ENCODE measurements around the gene SLAIN2. TPM values are rescaled to one million over a fixed set of nuclear protein-coding genes. Genes with fewer than 3 reads are reported as not detected.
A peak's percentile ranks its signal among the peaks of the same experiment; 100 is the strongest.
"Not testable (repeated sequence)": the region's sequence is repeated elsewhere in the genome, so short reads cannot be mapped to it uniquely, and the experiment has no call there.

SLAIN2 gene
- total RNA-seq (82.9 TPM), polyA plus RNA-seq (10 to 100 TPM; 23.9 to 28.4 (median 26.0) TPM)

GRCh38 chr4:48340965-48341775 lies at the start of gene SLAIN2:
Gene SLAIN2 (plus strand): TSS chr4:48341529. CDS start chr4:48341740, 211 bp downstream.
- no peaks in the 10 kb centered on the region for H3K9me3 ChIP-seq (ENCODE audit: control insufficient read depth in 2 of 2, low read length in 2 of 2)
- peak within 1 kb of the TSS; percentile 90 for H3K4me3 ChIP-seq (ENCODE audit: low read depth, low read length)
- Mint-ChIP-seq H3K4me1 (peaks cover 17 to 56% (median 40%) of the 10 kb centered on the region in 4 donors), H3K27me3 (no peaks in the 10 kb centered on the region), H3K9me3 (no peaks in the 10 kb centered on the region), H3K27ac (peak within 1 kb of the TSS; percentile 79 to 99 (median 98)), H3K4me3 (peak within 1 kb of the TSS; percentile 96 to 100 (median 99)), H3K36me3 (no peaks in the 10 kb centered on the region)
- H3K4me1 ChIP-seq (ENCODE audit: control insufficient read depth, insufficient read depth, low read length, poor library complexity, severe bottlenecking) = peaks cover 41% of the 10 kb centered on the region
- peak; percentile 85 to 89 for ATAC-seq (ENCODE audit: low read depth in 2 of 2)
- peak; percentile 94 to 98 (median 95) for DNase-seq
- no peaks in the 10 kb centered on the region for H3K36me3 ChIP-seq (ENCODE audit: control insufficient read depth, insufficient read depth, low read length)
- peak within 1 kb of the TSS; percentile 93 for H3K27ac ChIP-seq (ENCODE audit: insufficient read depth, low read length, poor library complexity, severe bottlenecking)
- H3K27me3 ChIP-seq (ENCODE audit: control insufficient read depth, insufficient read depth, low read length) = no peaks in the 10 kb centered on the region

GRCh38 chr4:48292218-48292790 lies 49.0 kb upstream of the SLAIN2 start:
- not testable (repeated sequence) for H3K9me3 ChIP-seq (ENCODE audit: control insufficient read depth in 2 of 2, low read length in 2 of 2); H3K36me3 Mint-ChIP-seq; H3K27ac Mint-ChIP-seq; H3K4me3 ChIP-seq (ENCODE audit: low read depth, low read length); H3K4me3 Mint-ChIP-seq; H3K9me3 Mint-ChIP-seq; H3K27me3 ChIP-seq (ENCODE audit: control insufficient read depth, insufficient read depth, low read length); H3K4me1 ChIP-seq (ENCODE audit: control insufficient read depth, insufficient read depth, low read length, poor library complexity, severe bottlenecking); H3K27ac ChIP-seq (ENCODE audit: insufficient read depth, low read length, poor library complexity, severe bottlenecking); ATAC-seq (ENCODE audit: low read depth in 2 of 2); H3K27me3 Mint-ChIP-seq; H3K36me3 ChIP-seq (ENCODE audit: control insufficient read depth, insufficient read depth, low read length); DNase-seq
- H3K4me1 Mint-ChIP-seq = peaks cover 2 to 11% (median 9%) of the 10 kb centered on the region in 4 donors

DNA sequence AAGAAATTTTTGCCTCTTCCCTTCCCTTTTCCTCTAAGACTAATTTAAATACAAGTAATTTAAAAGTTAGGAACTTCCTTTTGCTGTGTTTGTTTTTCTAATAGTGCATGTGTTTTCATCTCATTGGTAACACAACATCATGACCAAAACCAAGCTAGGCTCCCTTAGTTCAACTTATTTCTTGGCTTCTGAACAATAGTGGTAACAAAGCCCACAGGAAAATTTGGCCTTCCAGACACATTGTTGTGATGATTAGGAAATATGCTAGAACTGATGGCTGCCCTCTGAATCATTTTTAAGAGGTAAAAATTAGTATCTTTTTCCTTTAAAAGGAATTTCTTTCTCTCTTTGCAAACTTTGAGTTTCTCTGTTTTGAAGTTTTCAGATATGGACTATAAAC lies 46.2 kb upstream of the SLAIN2 start:
- Histone ChIP-seq H3K27ac (ENCODE audit: insufficient read depth, low read length, poor library complexity, severe bottlenecking) (no peak overlapping the region), H3K4me3 (ENCODE audit: low read depth, low read length) (no peak overlapping the region), H3K36me3 (ENCODE audit: control insufficient read depth, insufficient read depth, low read length) (no peaks in the 10 kb centered on the region), H3K9me3 (ENCODE audit: control insufficient read depth in 2 of 2, low read length in 2 of 2) (no peaks in the 10 kb centered on the region), H3K4me1 (ENCODE audit: control insufficient read depth, insufficient read depth, low read length, poor library complexity, severe bottlenecking) (no peaks in the 10 kb centered on the region), H3K27me3 (ENCODE audit: control insufficient read depth, insufficient read depth, low read length) (no peaks in the 10 kb centered on the region)
- DNase-seq (no peak), ATAC-seq (ENCODE audit: low read depth in 2 of 2) (no peak)
- no peak overlapping the region for H3K4me3 Mint-ChIP-seq
- peaks cover 0 to 2% (median 0%) of the 10 kb centered on the region in 7 donors for H3K9me3 Mint-ChIP-seq
- H3K27ac Mint-ChIP-seq = peak overlapping the region in 1 of 3 donors; percentile 15
- H3K27me3 Mint-ChIP-seq = no peaks in the 10 kb centered on the region
- peaks cover 2 to 11% (median 9%) of the 10 kb centered on the region in 4 donors for H3K4me1 Mint-ChIP-seq
- no peaks in the 10 kb centered on the region for H3K36me3 Mint-ChIP-seq

- ATAC-seq (ENCODE audit: low read depth in 2 of 2) = no peak
- peaks cover 2 to 11% (median 9%) of the 10 kb centered on the region in 4 donors for H3K4me1 Mint-ChIP-seq
- peaks cover 2% of the 10 kb centered on the region for H3K27me3 ChIP-seq (ENCODE audit: control insufficient read depth, insufficient read depth, low read length)
- no peaks in the 10 kb centered on the region for H3K36me3 Mint-ChIP-seq
- H3K4me3 ChIP-seq (ENCODE audit: low read depth, low read length) = peak overlapping the region; percentile 39
- peak in 1 of 3 donors; percentile 56 for DNase-seq
- peak overlapping the region in 1 of 3 donors; percentile 50 for H3K27ac Mint-ChIP-seq
- peak overlapping the region in 2 of 4 donors; percentile 0 to 34 for H3K4me3 Mint-ChIP-seq
- H3K27ac ChIP-seq (ENCODE audit: insufficient read depth, low read length, poor library complexity, severe bottlenecking) = no peak overlapping the region
- H3K4me1 ChIP-seq (ENCODE audit: control insufficient read depth, insufficient read depth, low read length, poor library complexity, severe bottlenecking) = no peaks in the 10 kb centered on the region
- H3K36me3 ChIP-seq (ENCODE audit: control insufficient read depth, insufficient read depth, low read length) = no peaks in the 10 kb centered on the region
- no peaks in the 10 kb centered on the region for H3K9me3 ChIP-seq (ENCODE audit: control insufficient read depth in 2 of 2, low read length in 2 of 2)
- H3K9me3 Mint-ChIP-seq = peaks cover 0 to 2% (median 0%) of the 10 kb centered on the region in 7 donors
- no peaks in the 10 kb centered on the region for H3K27me3 Mint-ChIP-seq
Measured at GRCh38 chr4:48296365-48296764, 45.0 kb upstream of the SLAIN2 start.

DNA sequence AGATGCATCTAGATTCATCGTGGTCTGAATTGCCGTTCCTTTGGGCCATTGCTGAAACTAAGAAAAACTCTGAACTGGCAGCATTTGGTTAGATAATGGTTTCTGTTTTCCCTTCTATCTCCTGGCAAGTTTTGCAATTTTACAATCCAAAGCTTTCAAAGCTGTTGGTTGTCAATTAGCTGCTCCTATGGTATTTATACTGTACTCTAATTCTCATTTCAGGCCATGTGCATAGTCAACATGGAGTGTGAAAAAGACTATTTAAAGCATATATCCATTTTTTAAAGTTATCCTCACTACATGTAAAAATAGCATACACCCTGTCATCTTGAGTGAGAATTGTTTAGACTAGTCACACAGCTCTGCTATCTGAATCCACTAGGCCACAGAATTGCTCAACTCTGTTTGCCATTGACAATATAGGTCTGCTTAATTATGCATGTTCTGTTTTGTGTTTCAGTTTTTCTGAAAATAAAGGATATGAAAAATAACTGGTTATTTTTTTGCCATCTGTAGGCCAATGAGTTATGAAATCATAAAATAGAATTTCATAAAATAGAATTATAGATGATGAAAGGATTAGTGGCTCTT lies 44.0 kb upstream of the SLAIN2 start:
- no peaks in the 10 kb centered on the region for H3K36me3 Mint-ChIP-seq
- ATAC-seq (ENCODE audit: low read depth in 2 of 2) = no peak
- peaks cover 0 to 2% (median 0%) of the 10 kb centered on the region in 7 donors for H3K9me3 Mint-ChIP-seq
- Histone ChIP-seq H3K4me3 (ENCODE audit: low read depth, low read length) (no peak overlapping the region), H3K27ac (ENCODE audit: insufficient read depth, low read length, poor library complexity, severe bottlenecking) (no peak overlapping the region), H3K36me3 (ENCODE audit: control insufficient read depth, insufficient read depth, low read length) (no peaks in the 10 kb centered on the region), H3K9me3 (ENCODE audit: control insufficient read depth in 2 of 2, low read length in 2 of 2) (no peaks in the 10 kb centered on the region), H3K27me3 (ENCODE audit: control insufficient read depth, insufficient read depth, low read length) (peaks cover 2% of the 10 kb centered on the region), H3K4me1 (ENCODE audit: control insufficient read depth, insufficient read depth, low read length, poor library complexity, severe bottlenecking) (no peaks in the 10 kb centered on the region)
- H3K4me3 Mint-ChIP-seq = no peak overlapping the region
- no peaks in the 10 kb centered on the region for H3K27me3 Mint-ChIP-seq
- H3K27ac Mint-ChIP-seq = no peak overlapping the region
- peaks cover 2 to 11% (median 9%) of the 10 kb centered on the region in 4 donors for H3K4me1 Mint-ChIP-seq
- DNase-seq = no peak

GRCh38 chr4:48299560-48299959 lies 41.8 kb upstream of the SLAIN2 start:
- H3K27ac Mint-ChIP-seq = no peak overlapping the region
- Histone ChIP-seq H3K36me3 (ENCODE audit: control insufficient read depth, insufficient read depth, low read length) (no peaks in the 10 kb centered on the region), H3K27me3 (ENCODE audit: control insufficient read depth, insufficient read depth, low read length) (peaks cover 2% of the 10 kb centered on the region), H3K9me3 (ENCODE audit: control insufficient read depth in 2 of 2, low read length in 2 of 2) (no peaks in the 10 kb centered on the region), H3K4me1 (ENCODE audit: control insufficient read depth, insufficient read depth, low read length, poor library complexity, severe bottlenecking) (no peaks in the 10 kb centered on the region), H3K4me3 (ENCODE audit: low read depth, low read length) (no peak overlapping the region), H3K27ac (ENCODE audit: insufficient read depth, low read length, poor library complexity, severe bottlenecking) (no peak overlapping the region)
- H3K36me3 Mint-ChIP-seq = no peaks in the 10 kb centered on the region
- ATAC-seq (ENCODE audit: low read depth in 2 of 2) (no peak), DNase-seq (no peak)
- peaks cover 2 to 11% (median 9%) of the 10 kb centered on the region in 4 donors for H3K4me1 Mint-ChIP-seq
- no peak overlapping the region for H3K4me3 Mint-ChIP-seq
- H3K27me3 Mint-ChIP-seq = no peaks in the 10 kb centered on the region
- peaks cover 0 to 2% (median 0%) of the 10 kb centered on the region in 7 donors for H3K9me3 Mint-ChIP-seq

- Histone ChIP-seq H3K27ac (ENCODE audit: insufficient read depth, low read length, poor library complexity, severe bottlenecking) (no peak overlapping the region), H3K9me3 (ENCODE audit: control insufficient read depth in 2 of 2, low read length in 2 of 2) (no peaks in the 10 kb centered on the region), H3K27me3 (ENCODE audit: control insufficient read depth, insufficient read depth, low read length) (peaks cover 2% of the 10 kb centered on the region), H3K4me3 (ENCODE audit: low read depth, low read length) (no peak overlapping the region), H3K4me1 (ENCODE audit: control insufficient read depth, insufficient read depth, low read length, poor library complexity, severe bottlenecking) (no peaks in the 10 kb centered on the region), H3K36me3 (ENCODE audit: control insufficient read depth, insufficient read depth, low read length) (no peaks in the 10 kb centered on the region)
- Mint-ChIP-seq H3K4me3 (no peak overlapping the region), H3K27ac (no peak overlapping the region), H3K9me3 (peaks cover 0 to 2% (median 0%) of the 10 kb centered on the region in 7 donors), H3K27me3 (peaks cover 3% of the 10 kb centered on the region), H3K36me3 (no peaks in the 10 kb centered on the region), H3K4me1 (peaks cover 2 to 11% (median 9%) of the 10 kb centered on the region in 4 donors)
- ATAC-seq (ENCODE audit: low read depth in 2 of 2) (no peak), DNase-seq (no peak)
Measured at GRCh38 chr4:48300004-48300403, 41.3 kb upstream of the SLAIN2 start.

All from CD4-positive, CD25-positive, alpha-beta regulatory T cell (primary cell).